Measurements from ENCODE around the gene FRY. TPM values are rescaled to one million over a fixed set of nuclear protein-coding genes. Genes with fewer than 3 reads are reported as not detected.

Gene FRY
- total and polyA plus RNA-seq, 2 of the 13 experiments (the other 11 are each of a cell fraction or from before 2014, with no cell fraction given): 8.2 to 13.1 TPM

GRCh38 chr13:32142956-32143375, 111.4 kb downstream of the FRY start (continued):
- no peak for TF ChIP-seq MZF1 (CRISPR knock-in tag; IDR thresholded peaks at IDR 0.05; ENCODE audit: borderline replicate concordance)
- TF ChIP-seq FOXK1 (CRISPR knock-in tag; IDR thresholded peaks at IDR 0.05; ENCODE audit: borderline replicate concordance, low read depth): peak; percentile 92; the same call in 1 of the 2 replicates
- TF ChIP-seq ZBTB7B (CRISPR knock-in tag; IDR thresholded peaks at IDR 0.05): peak; percentile 82; the same call in 1 of the 2 replicates
- 0 out of 2 replicates have a peak, but pooled peaks have one; percentile 70 for TF ChIP-seq CREB3 (CRISPR knock-in tag; IDR thresholded peaks at IDR 0.05)
- no peak for TF ChIP-seq ZNF280B (CRISPR knock-in tag; IDR thresholded peaks at IDR 0.05; ENCODE audit: borderline replicate concordance)
- 0 out of 2 replicates have a peak, but pooled peaks have one; percentile 56 for TF ChIP-seq KLF6 (CRISPR knock-in tag; IDR thresholded peaks at IDR 0.05)
- no peak for TF ChIP-seq ZNF616 (CRISPR knock-in tag; IDR thresholded peaks at IDR 0.05; ENCODE audit: low read depth)
- TF ChIP-seq ZNF660 (CRISPR knock-in tag; IDR thresholded peaks at IDR 0.05; ENCODE audit: borderline replicate concordance, low read depth): no peak
- no peak for TF ChIP-seq ZNF766 (CRISPR knock-in tag; IDR thresholded peaks at IDR 0.05; ENCODE audit: borderline replicate concordance)
- TF ChIP-seq CREB1 (IDR thresholded peaks at IDR 0.05): no peak
- peak; percentile 71 for TF ChIP-seq CREB1 (CRISPR knock-in tag; IDR thresholded peaks at IDR 0.05)
- peak; percentile 76 for TF ChIP-seq KLF11 (CRISPR knock-in tag; IDR thresholded peaks at IDR 0.05)
- TF ChIP-seq SAP130 (CRISPR knock-in tag; IDR thresholded peaks at IDR 0.05; ENCODE audit: low read depth): peak; percentile 84
- TF ChIP-seq CBX5 (CRISPR knock-in tag; IDR thresholded peaks at IDR 0.05; ENCODE audit: borderline replicate concordance): peak; percentile 92; the same call in 1 of the 2 replicates
- TF ChIP-seq ZNF674 (CRISPR knock-in tag; IDR thresholded peaks at IDR 0.05; ENCODE audit: low read depth): no peak
- peak; percentile 81 for TF ChIP-seq MEF2D (CRISPR knock-in tag; IDR thresholded peaks at IDR 0.05)
- TF ChIP-seq GMEB1 (CRISPR knock-in tag; IDR thresholded peaks at IDR 0.05; ENCODE audit: borderline replicate concordance): peak; percentile 31; the same call in 1 of the 2 replicates
- TF ChIP-seq PPARG (CRISPR knock-in tag; conservative IDR thresholded peaks at IDR 0.05): 0 out of 2 replicates have a peak, but pooled peaks have one; percentile 64
- no peak for TF ChIP-seq ZNF687 (CRISPR knock-in tag; IDR thresholded peaks at IDR 0.05)
- peak; percentile 52; the same call in 1 of the 2 replicates for TF ChIP-seq TBX3 (IDR thresholded peaks at IDR 0.05; ENCODE audit: borderline replicate concordance)
- TF ChIP-seq ZFP90 (CRISPR knock-in tag; IDR thresholded peaks at IDR 0.05; ENCODE audit: borderline replicate concordance): 0 out of 2 replicates have a peak, but pooled peaks have one; percentile 63
- peak; percentile 88 for TF ChIP-seq CREM (IDR thresholded peaks at IDR 0.05)
- no peak for TF ChIP-seq CREM (CRISPR knock-in tag; IDR thresholded peaks at IDR 0.05)
- TF ChIP-seq RXRB (CRISPR knock-in tag; IDR thresholded peaks at IDR 0.05; ENCODE audit: borderline replicate concordance): peak; percentile 95

Measured in HepG2 (cell line).